Ishikawa (cell line): ENCODE data around the gene WNT4.

ENCODE experiments used
- EGR1 ChIP-seq: IDR thresholded peaks from 2 replicates; pipeline ENCODE4 v1.6.1; 2012
- NFIC ChIP-seq: IDR thresholded peaks from 2 replicates; pipeline ENCODE4 v1.6.1; 2012
- RAD21 ChIP-seq: IDR thresholded peaks from 2 replicates; pipeline ENCODE4 v1.6.1; 2012; ENCODE audit warnings: low read depth
- TAF1 ChIP-seq: IDR thresholded peaks from 2 replicates; pipeline ENCODE4 v1.6.1; 2012; ENCODE audit warnings: low read depth, mild to moderate bottlenecking
- TCF12 ChIP-seq: IDR thresholded peaks from 2 replicates; pipeline ENCODE4 v1.6.1; 2012; ENCODE audit warnings: low read depth
- USF1 ChIP-seq: IDR thresholded peaks from 2 replicates; pipeline ENCODE4 v1.6.1; 2012

GRCh38 chr1:22080191-22080590 lies 62.7 kb downstream of the WNT4 start:
- TF ChIP-seq NFIC (no peak), EGR1 (no peak), RAD21 (no peak), USF1 (no peak), TAF1 (no peak), TCF12 (no peak)
